ENCODE results near the gene OGG1. TPM values are rescaled to one million over a fixed set of nuclear protein-coding genes. Genes with fewer than 3 reads are reported as not detected.

The OGG1 gene
- total RNA-seq, 1 experiment from 2014 or later: 15.3 TPM

DNA sequence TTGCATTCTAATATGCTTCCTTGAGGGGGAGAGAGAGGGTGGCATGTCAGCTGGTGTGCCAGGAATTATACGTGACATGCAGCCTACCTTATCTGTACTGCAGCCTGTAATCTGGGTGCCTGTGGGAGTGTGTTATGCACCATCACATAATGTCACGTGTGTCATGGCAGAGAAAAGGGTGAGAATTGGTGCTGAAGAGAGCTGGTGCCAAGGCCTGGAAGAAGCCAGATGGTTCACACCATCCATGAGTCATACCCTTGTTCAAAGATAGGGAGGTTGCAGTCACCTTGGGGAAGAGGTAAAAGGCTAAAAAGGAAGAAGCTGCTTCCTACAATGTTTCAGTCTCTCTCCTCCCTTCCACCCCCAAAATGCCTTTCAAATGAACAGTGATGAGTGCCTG, 12.9 kb upstream of the OGG1 start:
- BruUV-seq (replicated peaks): no TSS peak
- TF ChIP-seq, protein P1, sequence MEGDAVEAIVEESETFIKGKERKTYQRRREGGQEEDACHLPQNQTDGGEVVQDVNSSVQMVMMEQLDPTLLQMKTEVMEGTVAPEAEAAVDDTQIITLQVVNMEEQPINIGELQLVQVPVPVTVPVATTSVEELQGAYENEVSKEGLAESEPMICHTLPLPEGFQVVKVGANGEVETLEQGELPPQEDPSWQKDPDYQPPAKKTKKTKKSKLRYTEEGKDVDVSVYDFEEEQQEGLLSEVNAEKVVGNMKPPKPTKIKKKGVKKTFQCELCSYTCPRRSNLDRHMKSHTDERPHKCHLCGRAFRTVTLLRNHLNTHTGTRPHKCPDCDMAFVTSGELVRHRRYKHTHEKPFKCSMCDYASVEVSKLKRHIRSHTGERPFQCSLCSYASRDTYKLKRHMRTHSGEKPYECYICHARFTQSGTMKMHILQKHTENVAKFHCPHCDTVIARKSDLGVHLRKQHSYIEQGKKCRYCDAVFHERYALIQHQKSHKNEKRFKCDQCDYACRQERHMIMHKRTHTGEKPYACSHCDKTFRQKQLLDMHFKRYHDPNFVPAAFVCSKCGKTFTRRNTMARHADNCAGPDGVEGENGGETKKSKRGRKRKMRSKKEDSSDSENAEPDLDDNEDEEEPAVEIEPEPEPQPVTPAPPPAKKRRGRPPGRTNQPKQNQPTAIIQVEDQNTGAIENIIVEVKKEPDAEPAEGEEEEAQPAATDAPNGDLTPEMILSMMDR (IDR thresholded peaks at IDR 0.05; ENCODE audit: unreplicated experiment): no peak
- H3K4me3 Mint-ChIP-seq (ENCODE audit: unreplicated experiment): no peak overlapping the region
- H3K9me3 Mint-ChIP-seq (ENCODE audit: unreplicated experiment): no peaks in the 10 kb centered on the region
- H3K27me3 Mint-ChIP-seq (ENCODE audit: insufficient read depth, unreplicated experiment): no peaks in the 10 kb centered on the region
- H3K27ac Mint-ChIP-seq (ENCODE audit: low read depth, unreplicated experiment): no peak overlapping the region
- H3K4me1 Mint-ChIP-seq (ENCODE audit: insufficient read depth, unreplicated experiment): peaks cover 19% of the 10 kb centered on the region
- peaks cover 70% of the 10 kb centered on the region for H3K36me3 Mint-ChIP-seq (ENCODE audit: insufficient read depth, unreplicated experiment)
- no peak for DNase-seq (ENCODE audit: unreplicated experiment)
- CTCF ChIA-PET: interaction anchor here (1.4 kb wide), 1 partner anchor 21 kb away, joined by 9 read pairs; no protein-coding TSS in a partner anchor
- POLR2A ChIA-PET: interaction anchor here (0.6 kb wide), 1 partner anchor 161 kb away, joined by 3 read pairs; no protein-coding TSS in a partner anchor
- intact Hi-C loops (cut with micrococcal nuclease): no loop called here

DNA sequence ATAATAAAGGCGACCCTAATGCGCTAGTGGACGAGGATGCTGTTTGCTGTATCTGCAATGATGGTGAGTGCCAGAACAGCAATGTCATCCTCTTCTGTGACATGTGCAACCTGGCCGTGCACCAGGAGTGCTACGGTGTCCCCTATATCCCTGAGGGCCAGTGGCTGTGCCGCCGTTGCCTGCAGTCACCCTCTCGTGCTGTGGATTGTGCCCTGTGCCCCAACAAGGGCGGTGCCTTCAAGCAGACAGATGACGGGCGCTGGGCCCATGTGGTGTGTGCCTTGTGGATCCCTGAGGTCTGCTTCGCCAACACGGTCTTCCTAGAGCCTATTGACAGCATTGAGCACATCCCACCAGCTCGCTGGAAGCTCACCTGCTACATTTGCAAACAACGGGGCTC, 10.6 kb upstream of the OGG1 start:
- no peaks in the 10 kb centered on the region for H3K9me3 Mint-ChIP-seq (ENCODE audit: unreplicated experiment)
- no peak for DNase-seq (ENCODE audit: unreplicated experiment)
- CTCF ChIA-PET: interaction anchor here (2.1 kb wide), 1 partner anchor 10 kb away, joined by 4 read pairs; the partner anchor contains the start of gene OGG1
- H3K36me3 Mint-ChIP-seq (ENCODE audit: insufficient read depth, unreplicated experiment): peaks cover 66% of the 10 kb centered on the region
- BruUV-seq (replicated peaks): no TSS peak
- intact Hi-C loops (cut with micrococcal nuclease): no loop called here
- TF ChIP-seq, protein P1 (IDR thresholded peaks at IDR 0.05; ENCODE audit: unreplicated experiment): no peak
- no peaks in the 10 kb centered on the region for H3K4me1 Mint-ChIP-seq (ENCODE audit: insufficient read depth, unreplicated experiment)
- no peak overlapping the region for H3K27ac Mint-ChIP-seq (ENCODE audit: low read depth, unreplicated experiment)
- H3K4me3 Mint-ChIP-seq (ENCODE audit: unreplicated experiment): no peak overlapping the region
- no peaks in the 10 kb centered on the region for H3K27me3 Mint-ChIP-seq (ENCODE audit: insufficient read depth, unreplicated experiment)
- POLR2A ChIA-PET: interaction anchor here (1.9 kb wide), 1 partner anchor 8 kb away, joined by 4 read pairs; no protein-coding TSS in a partner anchor

DNA sequence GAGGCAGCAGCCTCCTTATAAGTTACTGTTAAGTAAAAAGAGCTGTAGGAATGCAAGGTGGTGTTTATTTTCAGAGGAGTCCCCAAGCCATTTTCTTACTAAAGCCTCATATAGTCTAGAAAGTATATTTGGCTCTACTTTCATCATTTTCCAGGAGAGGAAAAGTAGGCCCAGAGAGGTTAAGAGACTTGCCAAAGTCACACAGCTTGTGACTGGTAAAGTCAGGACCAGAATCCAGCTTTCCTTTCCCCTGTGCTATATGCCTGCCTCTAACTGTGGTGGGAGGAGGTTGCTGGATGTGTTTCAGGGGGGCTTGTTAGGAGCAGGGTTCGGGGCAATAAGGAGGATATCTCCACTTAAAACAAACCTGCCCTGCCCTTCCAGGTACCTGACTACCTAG, 7.2 kb upstream of the OGG1 start:
- CTCF ChIA-PET: no interaction called here
- no peaks in the 10 kb centered on the region for H3K9me3 Mint-ChIP-seq (ENCODE audit: unreplicated experiment)
- no TSS peak for BruUV-seq (replicated peaks)
- H3K27ac Mint-ChIP-seq (ENCODE audit: low read depth, unreplicated experiment): no peak overlapping the region
- no peak for DNase-seq (ENCODE audit: unreplicated experiment)
- intact Hi-C loops (cut with micrococcal nuclease): no loop called here
- peaks cover 71% of the 10 kb centered on the region for H3K36me3 Mint-ChIP-seq (ENCODE audit: insufficient read depth, unreplicated experiment)
- TF ChIP-seq, protein P1 (IDR thresholded peaks at IDR 0.05; ENCODE audit: unreplicated experiment): no peak
- POLR2A ChIA-PET: no interaction called here
- no peak overlapping the region for H3K4me3 Mint-ChIP-seq (ENCODE audit: unreplicated experiment)
- no peaks in the 10 kb centered on the region for H3K27me3 Mint-ChIP-seq (ENCODE audit: insufficient read depth, unreplicated experiment)
- H3K4me1 Mint-ChIP-seq (ENCODE audit: insufficient read depth, unreplicated experiment): no peaks in the 10 kb centered on the region

DNA sequence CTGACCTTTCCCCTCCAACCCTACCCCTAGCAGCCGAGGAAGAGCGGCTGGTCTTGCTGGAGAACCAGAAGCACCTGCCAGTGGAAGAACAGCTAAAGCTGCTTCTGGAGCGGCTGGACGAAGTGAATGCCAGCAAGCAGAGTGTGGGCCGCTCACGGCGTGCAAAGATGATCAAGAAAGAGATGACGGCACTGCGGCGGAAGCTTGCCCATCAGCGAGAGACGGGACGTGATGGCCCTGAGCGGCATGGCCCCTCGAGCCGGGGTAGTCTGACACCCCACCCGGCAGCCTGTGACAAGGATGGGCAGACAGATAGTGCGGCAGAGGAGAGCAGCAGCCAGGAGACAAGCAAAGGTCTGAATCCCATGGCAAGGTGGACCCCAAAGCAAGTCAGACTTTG, 6.2 kb upstream of the OGG1 start:
- Mint-ChIP-seq H3K36me3 (ENCODE audit: insufficient read depth, unreplicated experiment) (peaks cover 72% of the 10 kb centered on the region), H3K4me3 (ENCODE audit: unreplicated experiment) (no peak overlapping the region)

More for the DNA sequence above, 6.2 kb upstream of the OGG1 start:
- POLR2A ChIA-PET: interaction anchor here (0.6 kb wide), 1 partner anchor 94 kb away, joined by 3 read pairs; no protein-coding TSS in a partner anchor
- no TSS peak for BruUV-seq (replicated peaks)
- Mint-ChIP-seq H3K4me1 (ENCODE audit: insufficient read depth, unreplicated experiment) (no peaks in the 10 kb centered on the region), H3K27me3 (ENCODE audit: insufficient read depth, unreplicated experiment) (no peaks in the 10 kb centered on the region), H3K9me3 (ENCODE audit: unreplicated experiment) (no peaks in the 10 kb centered on the region), H3K27ac (ENCODE audit: low read depth, unreplicated experiment) (no peak overlapping the region)
- intact Hi-C loops (cut with micrococcal nuclease): no loop called here
- CTCF ChIA-PET: interaction anchor here (0.5 to 1.2 kb wide), 3 partner anchors 9 to 544 kb away, joined by 3 read pairs; no protein-coding TSS in a partner anchor
- no peak for DNase-seq (ENCODE audit: unreplicated experiment)
- TF ChIP-seq, protein P1 (IDR thresholded peaks at IDR 0.05; ENCODE audit: unreplicated experiment): no peak
